ENCODE measurements around the gene GPRIN1.

The GPRIN1 gene

DNA sequence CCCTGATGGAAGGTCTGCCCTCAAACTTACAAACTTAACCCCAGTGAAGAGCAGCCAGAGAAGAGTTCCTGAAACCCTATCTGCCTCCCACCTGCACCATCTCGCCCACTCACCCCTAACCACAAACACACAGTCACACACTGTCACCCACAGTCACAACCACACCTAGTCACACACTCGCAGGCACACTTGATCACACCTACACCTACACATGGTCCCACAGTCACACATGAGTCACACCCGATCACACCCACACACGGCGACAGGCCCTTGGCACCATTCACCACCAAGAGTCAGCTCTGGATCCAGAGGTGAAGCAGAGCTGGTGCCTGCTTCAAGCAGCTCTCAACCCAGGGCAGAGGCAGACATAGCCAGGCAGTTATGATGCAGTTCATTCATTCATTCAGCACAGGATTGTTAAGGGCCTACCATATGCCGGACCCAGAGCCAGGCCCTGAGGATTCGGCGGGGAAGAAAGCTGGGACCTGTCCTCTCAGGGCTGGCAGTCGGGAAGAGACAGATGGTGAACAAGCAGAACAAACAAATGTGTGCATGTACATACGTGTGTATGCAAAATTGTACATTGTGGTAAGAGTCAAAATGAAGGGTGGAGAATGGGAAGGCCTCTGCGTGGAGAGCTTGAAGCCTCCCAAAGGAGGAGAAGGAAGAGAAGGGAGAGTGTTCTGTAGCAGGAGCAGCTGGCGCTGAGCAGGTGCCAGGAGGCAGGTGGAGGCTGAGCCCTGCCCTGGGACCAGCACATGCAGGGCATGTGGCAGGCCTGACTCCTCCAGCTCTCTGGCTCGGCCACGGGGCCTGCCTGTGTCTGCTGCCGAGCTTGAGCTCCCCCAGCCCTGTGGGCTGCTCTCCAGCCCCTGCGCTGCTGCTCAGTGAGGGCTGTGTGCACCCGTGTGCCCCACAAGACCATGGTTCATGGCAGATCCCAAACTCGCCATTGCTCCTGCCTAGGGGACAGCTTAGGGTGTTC, 43.7 kb upstream of the GPRIN1 start:
- no peak for TF ChIP-seq CTCF (IDR thresholded peaks at IDR 0.05; ENCODE audit: extremely low read depth, missing control alignments)
- DNase-seq (ENCODE audit: low spot score): no peak

DNA sequence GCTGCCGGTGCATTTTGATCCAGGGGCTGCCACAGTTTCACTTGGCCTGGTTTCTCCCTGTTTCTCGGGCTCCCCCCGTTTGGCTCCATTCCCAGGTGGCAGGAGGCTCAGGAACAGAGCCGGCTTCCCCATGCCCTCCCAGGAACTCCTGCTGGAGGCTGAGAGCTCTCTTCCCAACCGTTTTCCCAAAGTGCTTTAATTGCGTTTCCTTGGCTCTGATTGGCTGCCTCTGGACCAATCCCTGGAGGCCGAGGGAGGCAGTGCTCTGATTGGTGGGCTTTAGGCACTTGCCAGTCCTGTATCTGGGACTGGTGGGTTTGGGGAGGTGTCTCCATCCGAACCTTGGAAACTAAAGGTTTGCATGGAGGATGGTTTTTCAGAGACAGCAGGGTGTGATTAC, 42.2 kb upstream of the GPRIN1 start:
- DNase-seq (ENCODE audit: low spot score): no peak
- no peak for TF ChIP-seq CTCF (IDR thresholded peaks at IDR 0.05; ENCODE audit: extremely low read depth, missing control alignments)

DNA sequence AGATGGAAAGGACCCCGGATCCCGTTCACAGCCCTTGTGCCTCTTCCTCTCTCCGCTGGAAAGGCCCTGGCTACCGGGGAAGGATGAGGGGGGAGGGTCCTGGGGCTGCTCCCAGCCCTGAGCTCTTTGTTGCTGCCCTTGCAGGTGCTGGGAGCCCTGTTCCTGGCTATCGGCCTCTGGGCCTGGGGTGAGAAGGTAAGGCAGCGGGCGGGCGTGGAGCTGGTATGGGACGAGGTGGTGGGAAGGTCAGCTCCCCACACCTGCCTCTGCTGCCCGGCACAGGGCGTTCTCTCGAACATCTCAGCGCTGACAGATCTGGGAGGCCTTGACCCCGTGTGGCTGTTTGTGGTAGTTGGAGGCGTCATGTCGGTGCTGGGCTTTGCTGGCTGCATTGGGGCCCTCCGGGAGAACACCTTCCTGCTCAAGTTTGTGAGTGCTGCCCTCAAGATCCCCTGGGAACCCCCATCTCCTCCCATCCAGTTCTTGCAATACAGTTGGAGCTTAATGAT, 41.6 kb upstream of the GPRIN1 start:
- DNase-seq (ENCODE audit: low spot score): no peak
- TF ChIP-seq CTCF (IDR thresholded peaks at IDR 0.05; ENCODE audit: extremely low read depth, missing control alignments): no peak

- DNase-seq (ENCODE audit: low spot score): no peak
- no peak for TF ChIP-seq CTCF (IDR thresholded peaks at IDR 0.05; ENCODE audit: extremely low read depth, missing control alignments)
These were observed 40.5 kb upstream of the GPRIN1 start for GRCh38 chr5:176650354-176650884.

DNA sequence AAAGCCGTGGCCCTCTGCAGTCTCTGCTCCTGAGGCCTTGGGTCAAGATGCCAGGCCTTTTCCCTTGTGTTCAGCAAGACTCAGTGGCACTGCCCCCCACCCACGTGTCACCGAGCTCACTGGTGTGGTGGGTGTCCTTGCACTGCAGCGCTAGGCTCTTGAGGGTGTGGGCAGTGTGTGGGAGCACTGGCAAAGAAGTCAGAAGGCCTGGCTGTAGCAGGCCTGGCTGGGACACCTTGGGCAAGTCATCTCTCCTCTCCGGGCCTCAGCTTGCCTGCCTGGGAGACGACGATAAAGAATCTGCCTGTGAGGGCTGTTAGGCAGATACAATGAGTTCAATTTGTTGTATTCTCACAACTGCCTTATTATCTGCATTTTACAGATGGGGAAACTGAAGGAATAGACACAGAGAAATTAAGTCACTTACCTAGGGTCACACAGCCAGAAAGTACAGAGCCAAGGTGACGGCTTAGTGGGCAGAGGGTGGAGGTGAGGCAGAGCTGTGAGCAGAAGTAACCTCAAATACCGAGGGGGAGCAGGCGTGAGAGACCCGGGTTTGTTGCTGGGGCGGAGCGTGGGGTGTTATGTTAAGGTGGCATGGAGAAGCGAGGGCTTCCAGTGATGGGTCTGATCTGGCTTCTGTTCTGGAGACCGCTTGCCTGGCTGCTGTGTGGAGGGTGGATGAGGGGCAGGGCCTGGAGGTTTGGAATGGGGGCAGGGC, 38.7 kb upstream of the GPRIN1 start:
- no peak for DNase-seq (ENCODE audit: low spot score)
- no peak for TF ChIP-seq CTCF (IDR thresholded peaks at IDR 0.05; ENCODE audit: extremely low read depth, missing control alignments)

GRCh38 chr5:176647843-176648473, 38.0 kb upstream of the GPRIN1 start:
- no peak for DNase-seq (ENCODE audit: low spot score)
- TF ChIP-seq CTCF (IDR thresholded peaks at IDR 0.05; ENCODE audit: extremely low read depth, missing control alignments): no peak

Data from GM20000 (cell line).